HG03045 (cell line): ENCODE measurements around the gene OR2AJ1.
A peak's percentile ranks its signal among the peaks of the same experiment; 100 is the strongest.

Experiments
- ATAC-seq: cut with Tn5 transposase; IDR thresholded peaks from one replicate; pipeline ENCODE4 v1.9.1; 2021; ENCODE audit warnings: mild to moderate bottlenecking, moderate library complexity; ENCODE audit not compliant: unreplicated experiment

Gene OR2AJ1, protein sequence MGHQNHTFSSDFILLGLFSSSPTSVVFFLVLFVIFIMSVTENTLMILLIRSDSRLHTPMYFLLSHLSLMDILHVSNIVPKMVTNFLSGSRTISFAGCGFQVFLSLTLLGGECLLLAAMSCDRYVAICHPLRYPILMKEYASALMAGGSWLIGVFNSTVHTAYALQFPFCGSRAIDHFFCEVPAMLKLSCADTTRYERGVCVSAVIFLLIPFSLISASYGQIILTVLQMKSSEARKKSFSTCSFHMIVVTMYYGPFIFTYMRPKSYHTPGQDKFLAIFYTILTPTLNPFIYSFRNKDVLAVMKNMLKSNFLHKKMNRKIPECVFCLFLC

DNA sequence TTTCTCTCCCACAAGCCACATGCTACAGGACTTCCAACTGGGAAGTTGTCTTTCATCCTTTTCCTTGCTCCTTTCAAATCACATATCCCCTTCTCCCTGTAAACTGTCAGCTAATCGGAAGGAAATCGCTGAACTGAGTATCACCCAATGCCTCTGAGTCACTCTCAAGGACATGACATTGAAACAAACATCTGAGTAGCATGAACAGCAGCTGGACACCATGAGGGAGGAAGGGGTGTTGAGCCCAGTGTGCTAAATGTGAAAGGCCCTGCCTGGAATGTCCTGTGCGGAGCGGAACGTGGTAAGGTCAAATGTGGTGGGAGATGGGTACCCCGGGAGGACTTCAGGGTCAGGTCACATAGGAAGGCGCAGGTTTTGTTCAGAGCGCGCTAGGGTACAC is at the start of gene OR2AJ1:
Gene OR2AJ1, plus strand, starts transcription at position 22 of the 400 bp plus-strand sequence. CDS start 8,880 bp downstream, outside the sequence.
- ATAC-seq = no peak

- no peak for ATAC-seq
These were observed 41.3 kb upstream of the OR2AJ1 start for GRCh38 chr1:247883346-247883745.

DNA sequence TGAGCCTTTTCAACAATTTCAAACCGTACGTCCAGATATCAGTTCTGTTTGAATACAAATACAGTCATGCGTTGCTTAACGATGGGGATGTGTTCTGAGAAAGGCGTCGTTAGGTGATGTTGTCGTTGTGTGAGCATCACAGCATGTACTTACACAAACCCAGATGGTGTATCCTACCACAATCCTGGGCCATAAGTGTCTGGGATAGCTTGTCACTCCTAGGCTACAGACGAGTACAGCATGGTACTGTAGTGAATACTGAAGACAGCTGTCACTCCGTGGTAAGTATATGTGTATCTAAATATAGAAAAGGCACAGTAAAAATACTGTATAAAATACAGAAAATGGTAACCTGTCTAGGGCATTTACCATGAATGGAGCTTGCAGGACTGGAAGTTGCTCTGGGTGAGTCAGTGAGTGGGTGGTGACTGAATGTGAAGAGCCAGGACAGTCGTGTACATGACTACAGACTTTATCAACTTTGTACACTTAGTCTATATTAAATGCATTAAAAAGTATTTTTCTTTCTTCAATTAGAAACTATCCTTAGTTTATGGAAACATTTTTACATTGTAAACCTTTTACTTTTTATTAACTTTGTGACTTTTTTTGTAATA is 39.8 kb upstream of the OR2AJ1 start:
- ATAC-seq = no peak

DNA sequence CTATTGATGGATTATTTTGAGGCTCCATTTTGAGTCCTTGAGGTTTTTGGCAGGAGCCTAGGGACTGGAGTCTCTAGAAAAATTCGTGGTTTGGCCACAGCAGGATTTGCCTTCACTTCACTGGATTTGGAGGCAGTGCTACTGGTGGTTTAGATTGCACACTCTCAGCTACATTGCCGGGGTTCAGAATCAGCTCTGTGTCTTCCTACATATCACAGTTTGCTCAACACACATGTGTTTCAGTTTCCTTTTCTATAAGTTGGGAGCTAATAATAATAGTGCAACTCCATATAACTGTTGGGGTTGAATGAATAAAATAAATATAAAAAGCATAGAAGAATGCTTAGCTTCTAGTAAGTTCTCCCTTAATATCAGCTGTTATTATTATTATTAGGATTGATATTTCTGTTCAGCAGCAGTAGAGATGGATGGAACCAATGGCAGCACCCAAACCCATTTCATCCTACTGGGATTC is 29.5 kb upstream of the OR2AJ1 start, which contains the start of gene OR2W3:
Gene OR2W3, plus strand, starts transcription at position 425 of the 475 bp plus-strand sequence. Its CDS starts 0 bp downstream, at position 425.
- ATAC-seq = no peak

- ATAC-seq = no peak
These were observed 28.7 kb upstream of the OR2AJ1 start for GRCh38 chr1:247895976-247896375.

DNA sequence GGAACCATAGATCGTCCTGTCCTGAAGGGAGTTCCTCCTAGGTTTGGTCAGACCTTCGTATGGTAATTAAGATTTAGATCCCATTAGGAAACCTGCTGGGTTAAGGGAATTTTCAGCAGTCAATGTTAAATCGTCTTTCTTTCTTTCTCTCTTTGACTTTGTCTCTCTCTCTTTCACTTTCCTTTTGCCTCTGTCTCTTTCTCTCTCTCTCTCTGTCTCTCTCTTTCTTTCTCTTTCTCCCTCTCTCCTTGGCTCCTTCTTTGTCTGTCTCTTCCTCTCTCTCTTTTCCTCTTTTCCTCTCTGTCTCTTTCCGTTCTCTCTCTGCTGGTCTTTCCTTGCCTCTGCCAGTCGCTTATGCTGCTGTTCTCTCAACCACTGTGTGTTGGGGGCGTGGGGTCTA is 20.6 kb upstream of the OR2AJ1 start:
- ATAC-seq = no peak

- no peak for ATAC-seq
These were observed 19.5 kb upstream of the OR2AJ1 start for GRCh38 chr1:247905181-247905580.

DNA sequence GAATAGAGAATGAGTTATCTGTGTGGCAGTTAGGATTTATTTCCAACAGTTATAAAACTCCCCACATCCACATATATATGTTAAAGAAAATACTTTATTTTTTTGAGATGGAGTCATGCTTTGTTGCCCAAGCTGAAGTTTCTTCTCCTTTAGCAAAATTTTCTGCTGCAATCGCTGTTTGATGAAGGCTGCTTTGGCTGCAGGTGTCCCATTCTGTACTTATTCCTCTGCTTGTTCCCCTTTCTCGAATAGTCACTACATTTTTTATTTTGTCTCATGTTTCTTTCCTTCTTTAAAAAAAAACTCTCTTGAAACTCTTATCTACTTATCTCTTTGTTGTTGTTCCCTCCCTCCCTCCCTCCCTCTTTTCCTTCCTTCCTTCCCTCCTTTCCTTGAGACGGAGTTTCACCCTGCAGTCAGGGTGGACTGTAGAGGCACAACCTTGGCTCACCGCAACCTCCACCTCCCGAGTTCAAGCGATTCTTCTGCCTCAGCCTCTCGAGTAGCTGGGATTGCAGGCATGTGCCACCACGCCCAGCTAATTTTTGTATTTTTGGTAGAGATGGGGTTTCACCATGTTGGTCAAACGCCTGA is 18.7 kb upstream of the OR2AJ1 start:
- ATAC-seq = no peak

GRCh38 chr1:247906504-247907047 is 18.1 kb upstream of the OR2AJ1 start:
- ATAC-seq = no peak

DNA sequence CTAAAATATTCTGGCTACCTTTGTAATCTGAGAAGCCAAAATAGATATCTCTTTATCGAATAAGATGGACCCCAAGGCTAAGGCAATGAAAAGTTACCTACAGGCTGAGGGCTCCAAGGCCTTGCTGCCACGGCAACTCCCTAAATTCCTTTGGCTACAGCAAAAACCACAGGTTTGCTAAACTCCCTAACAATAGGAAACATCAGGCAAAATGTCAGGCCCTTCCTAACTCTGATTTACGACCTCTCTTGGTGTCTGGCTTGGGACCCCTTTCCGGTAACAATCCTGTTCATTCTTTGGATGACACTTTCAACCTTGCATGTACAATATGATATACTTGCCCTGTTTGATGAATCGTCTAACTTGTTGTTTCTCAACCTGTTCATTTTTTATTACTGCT is 15.9 kb upstream of the OR2AJ1 start:
- ATAC-seq = no peak

DNA sequence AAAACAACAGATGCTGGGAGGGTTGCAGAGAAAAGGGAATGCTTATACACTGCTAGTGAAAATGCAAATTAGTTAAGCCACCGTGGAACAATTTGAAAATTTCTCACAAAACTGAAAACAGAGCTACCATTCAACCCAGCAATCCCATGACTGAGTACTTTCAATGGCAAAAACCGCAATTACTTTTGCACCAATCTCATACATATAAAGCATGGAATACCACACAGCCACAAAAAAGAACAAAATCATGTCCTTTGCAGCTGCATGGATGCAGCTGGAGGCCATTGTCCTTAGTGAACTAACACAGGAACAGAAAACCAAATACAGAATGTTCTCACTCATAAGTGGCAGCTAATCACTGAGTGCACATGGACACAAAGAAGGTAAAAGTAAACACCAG is 10.9 kb upstream of the OR2AJ1 start:
- no peak for ATAC-seq

GRCh38 chr1:247914941-247915662 is 9.6 kb upstream of the OR2AJ1 start:
- ATAC-seq = no peak

GRCh38 chr1:247919952-247920351 is 4.7 kb upstream of the OR2AJ1 start, which contains the start of gene OR2T8:
Gene OR2T8 (plus strand): TSS chr1:247920252. CDS start chr1:247921018, 766 bp downstream.
- ATAC-seq = no peak

GRCh38 chr1:247923941-247924340 is 748 bp upstream of the OR2AJ1 start:
- ATAC-seq = no peak

GRCh38 chr1:247933989-247934388 is 9.3 kb downstream of the OR2AJ1 start:
- ATAC-seq = no peak

DNA sequence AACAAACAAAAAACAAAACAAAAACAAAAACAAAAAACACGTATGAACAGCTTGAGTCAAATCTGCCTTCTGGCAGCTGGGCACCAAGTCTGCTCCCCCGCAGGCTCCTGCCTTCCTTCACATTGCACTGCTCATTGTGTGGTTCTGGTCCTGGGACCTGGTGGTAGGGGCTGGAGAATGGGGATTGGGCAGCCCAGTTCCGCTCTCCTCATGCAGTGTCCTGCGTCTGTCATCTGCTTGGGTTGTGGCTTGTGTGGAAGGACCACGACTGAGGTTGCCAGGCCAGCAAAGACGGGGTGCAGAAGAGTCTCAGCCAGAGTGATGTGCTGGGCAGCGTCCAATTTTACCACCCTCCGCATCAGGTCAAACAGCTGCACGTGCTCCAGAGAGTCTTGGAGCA is 11.1 kb downstream of the OR2AJ1 start:
- ATAC-seq = no peak

GRCh38 chr1:247936415-247936814 is 11.7 kb downstream of the OR2AJ1 start:
- no peak for ATAC-seq

DNA sequence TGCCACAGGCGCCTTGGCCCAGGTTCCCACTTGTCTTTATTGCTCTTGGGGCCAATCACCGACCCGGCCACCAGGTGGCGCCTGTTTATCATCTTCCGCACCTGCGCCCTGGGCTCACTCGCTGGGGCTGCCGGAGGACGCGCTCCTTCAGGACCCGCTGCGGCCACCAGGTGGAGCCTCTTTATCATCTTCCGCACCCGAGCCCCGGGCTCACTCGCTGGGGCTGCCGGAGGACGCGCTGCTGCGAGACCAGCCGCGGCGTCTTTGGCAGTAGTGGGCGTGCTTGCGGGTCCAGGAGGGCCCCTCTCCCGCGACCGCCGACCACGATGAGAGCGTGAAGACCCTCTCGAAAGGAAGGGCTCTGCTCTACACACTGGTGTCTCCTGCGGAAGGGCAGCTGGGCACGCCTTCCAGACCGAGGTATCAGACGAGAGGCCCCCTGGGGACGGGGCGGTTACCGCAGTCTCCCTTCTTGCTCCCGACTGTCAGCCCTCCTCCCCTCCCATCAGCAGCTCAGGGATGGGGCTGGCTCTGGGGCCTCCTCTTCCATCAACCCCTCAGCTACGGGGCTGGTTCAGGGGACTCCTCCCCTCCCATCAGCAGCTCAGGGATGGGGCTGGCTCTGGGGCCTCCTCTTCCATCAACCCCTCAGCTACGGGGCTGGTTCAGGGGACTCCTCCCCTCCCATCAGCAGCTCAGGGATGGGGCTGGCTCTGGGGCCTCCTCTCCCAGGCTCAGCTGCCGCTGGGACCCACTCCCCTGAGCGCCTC is 12.5 kb downstream of the OR2AJ1 start:
- ATAC-seq = peak; percentile 100

- no peak for ATAC-seq
These were observed 17.9 kb downstream of the OR2AJ1 start for GRCh38 chr1:247942624-247943023.

DNA sequence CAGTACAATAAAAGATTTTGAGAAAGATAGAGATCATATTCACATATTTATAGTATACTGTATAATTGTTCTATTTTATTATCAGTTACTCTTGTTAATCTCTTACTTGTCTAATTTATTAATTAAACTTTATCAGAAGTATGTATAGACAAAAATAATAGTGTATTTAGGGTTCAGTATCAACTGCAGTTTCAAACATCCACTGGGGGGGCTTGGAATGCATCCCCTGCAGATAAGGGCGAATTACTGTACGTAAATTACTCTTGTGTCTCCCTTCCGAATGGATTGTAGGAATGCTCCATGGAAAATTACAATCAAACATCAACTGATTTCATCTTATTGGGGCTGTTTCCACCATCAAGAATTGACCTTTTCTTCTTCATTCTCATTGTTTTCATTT is 23.9 kb downstream of the OR2AJ1 start, which contains the start of gene OR2L8:
Gene OR2L8, plus strand, starts transcription at position 301 of the 400 bp plus-strand sequence. Its CDS starts 0 bp downstream, at position 301.
- ATAC-seq = no peak
